SK-N-SH treated with all-trans-retinoic acid at 6 μM for 48 hours (cell line): ENCODE measurements around the gene AKAP8L.
A peak's percentile ranks its signal among the peaks of the same experiment; 100 is the strongest.

Source experiments
- ATAC-seq: fragments of 200-7000 bp; cut with Tn5 transposase; 3 replicates; pipeline ENCODE4 v1.9.1; 2020; ENCODE audit warnings: mild to moderate bottlenecking, moderate library complexity
- ARNTL ChIP-seq: fragments of 450-650 bp; formaldehyde crosslinking; IDR thresholded peaks from 2 replicates; pipeline ENCODE4 v1.5.0; 2020; ENCODE audit warnings: low read depth, mild to moderate bottlenecking, moderate library complexity, borderline replicate concordance
- BACH2 ChIP-seq: fragments of 250-450 bp; sonication (Bioruptor Pico); IDR thresholded peaks from 2 replicates; pipeline ENCODE4 v1.9.0; 2021; ENCODE audit warnings: mild to moderate bottlenecking, borderline replicate concordance
- CSDC2 ChIP-seq: fragments of 250-450 bp; sonication (Bioruptor Pico); IDR thresholded peaks from 2 replicates; pipeline ENCODE4 v1.5.0; 2020; ENCODE audit warnings: mild to moderate bottlenecking, moderate library complexity
- ESRRG ChIP-seq: fragments of 250-450 bp; sonication (Bioruptor Pico); IDR thresholded peaks from 2 replicates; pipeline ENCODE4 v1.6.1; 2021; ENCODE audit warnings: mild to moderate bottlenecking
- PPARA ChIP-seq: fragments of 250-450 bp; sonication (Bioruptor Pico); IDR thresholded peaks from 2 replicates; pipeline ENCODE4 v1.5.0; 2020; ENCODE audit warnings: mild to moderate bottlenecking, borderline replicate concordance
- ZC3H10 ChIP-seq: fragments of 250-450 bp; sonication (Bioruptor Pico); IDR thresholded peaks from 2 replicates; pipeline ENCODE4 v1.5.1; 2021; ENCODE audit warnings: mild to moderate bottlenecking, moderate library complexity
- ZFP3 ChIP-seq: fragments of 250-450 bp; sonication (Bioruptor Pico); IDR thresholded peaks from 2 replicates; pipeline ENCODE4 v1.5.0; 2020; ENCODE audit warnings: mild to moderate bottlenecking, moderate library complexity
- ZNF70 ChIP-seq: fragments of 450-650 bp; formaldehyde crosslinking; IDR thresholded peaks from 2 replicates; pipeline ENCODE4 v1.5.0; 2020; ENCODE audit warnings: mild to moderate bottlenecking, moderate library complexity
- ZNF8 ChIP-seq: fragments of 450-650 bp; formaldehyde crosslinking; IDR thresholded peaks from 2 replicates; pipeline ENCODE4 v1.5.0; 2020; ENCODE audit warnings: mild to moderate bottlenecking, moderate library complexity
- TF ChIP-seq, protein P1 (sequence below): fragments of 250-450 bp; sonication (Bioruptor Pico); IDR thresholded peaks from 2 replicates; pipeline ENCODE4 v1.5.0; 2020; ENCODE audit warnings: mild to moderate bottlenecking, moderate library complexity
- TF ChIP-seq, protein P2 (sequence below): fragments of 250-450 bp; sonication (Bioruptor Pico); IDR thresholded peaks from 2 replicates; pipeline ENCODE4 v1.5.1; 2020; ENCODE audit warnings: low read depth, mild to moderate bottlenecking, moderate library complexity
- TF ChIP-seq, protein P3 (sequence below): fragments of 250-450 bp; sonication (Bioruptor Pico); IDR thresholded peaks from 2 replicates; pipeline ENCODE4 v1.8.0; 2021; ENCODE audit warnings: low read depth, mild to moderate bottlenecking, moderate library complexity, borderline replicate concordance
- TF ChIP-seq, protein P4 (sequence below): fragments of 250-450 bp; sonication (Bioruptor Pico); IDR thresholded peaks from 2 replicates; pipeline ENCODE4 v1.8.0; 2020; ENCODE audit warnings: mild to moderate bottlenecking, moderate library complexity, borderline replicate concordance
- TF ChIP-seq, protein P5 (sequence below): fragments of 250-450 bp; sonication (Bioruptor Pico); IDR thresholded peaks from 2 replicates; pipeline ENCODE4 v1.5.1; 2021; ENCODE audit warnings: mild to moderate bottlenecking, moderate library complexity

Gene AKAP8L

DNA sequence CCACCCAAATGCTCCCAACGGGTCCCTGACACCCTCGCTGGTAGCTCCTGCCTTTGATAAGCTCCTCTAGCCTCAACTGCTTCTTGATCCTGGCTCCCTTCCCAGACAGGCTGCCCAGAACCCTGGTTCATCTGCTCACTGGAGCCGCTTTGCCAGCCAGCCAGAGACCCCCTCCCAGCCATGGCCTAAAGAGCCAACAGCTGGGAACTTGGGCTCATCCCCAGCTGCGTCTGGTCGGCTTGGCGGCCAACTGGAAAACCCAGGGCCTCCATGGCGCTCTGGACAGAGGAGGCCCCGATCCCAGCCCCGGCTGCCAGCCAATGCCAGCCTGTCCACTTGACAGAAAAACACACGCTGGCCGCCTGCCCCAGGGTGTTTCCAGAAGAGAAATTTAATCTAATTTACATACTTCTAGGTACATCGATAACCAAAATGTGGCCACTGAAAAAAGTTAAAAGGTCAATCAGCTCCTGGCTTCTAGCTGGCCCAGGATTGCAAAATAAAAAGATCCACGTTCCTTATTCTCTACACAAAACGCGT lies 3.0 kb upstream of the AKAP8L start:
- ATAC-seq, result no peak
- TF ChIP-seq, protein P1, sequence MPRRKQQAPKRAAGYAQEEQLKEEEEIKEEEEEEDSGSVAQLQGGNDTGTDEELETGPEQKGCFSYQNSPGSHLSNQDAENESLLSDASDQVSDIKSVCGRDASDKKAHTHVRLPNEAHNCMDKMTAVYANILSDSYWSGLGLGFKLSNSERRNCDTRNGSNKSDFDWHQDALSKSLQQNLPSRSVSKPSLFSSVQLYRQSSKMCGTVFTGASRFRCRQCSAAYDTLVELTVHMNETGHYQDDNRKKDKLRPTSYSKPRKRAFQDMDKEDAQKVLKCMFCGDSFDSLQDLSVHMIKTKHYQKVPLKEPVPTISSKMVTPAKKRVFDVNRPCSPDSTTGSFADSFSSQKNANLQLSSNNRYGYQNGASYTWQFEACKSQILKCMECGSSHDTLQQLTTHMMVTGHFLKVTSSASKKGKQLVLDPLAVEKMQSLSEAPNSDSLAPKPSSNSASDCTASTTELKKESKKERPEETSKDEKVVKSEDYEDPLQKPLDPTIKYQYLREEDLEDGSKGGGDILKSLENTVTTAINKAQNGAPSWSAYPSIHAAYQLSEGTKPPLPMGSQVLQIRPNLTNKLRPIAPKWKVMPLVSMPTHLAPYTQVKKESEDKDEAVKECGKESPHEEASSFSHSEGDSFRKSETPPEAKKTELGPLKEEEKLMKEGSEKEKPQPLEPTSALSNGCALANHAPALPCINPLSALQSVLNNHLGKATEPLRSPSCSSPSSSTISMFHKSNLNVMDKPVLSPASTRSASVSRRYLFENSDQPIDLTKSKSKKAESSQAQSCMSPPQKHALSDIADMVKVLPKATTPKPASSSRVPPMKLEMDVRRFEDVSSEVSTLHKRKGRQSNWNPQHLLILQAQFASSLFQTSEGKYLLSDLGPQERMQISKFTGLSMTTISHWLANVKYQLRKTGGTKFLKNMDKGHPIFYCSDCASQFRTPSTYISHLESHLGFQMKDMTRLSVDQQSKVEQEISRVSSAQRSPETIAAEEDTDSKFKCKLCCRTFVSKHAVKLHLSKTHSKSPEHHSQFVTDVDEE (CRISPR knock-in tag), result peak; percentile 54; the same call in 1 of the 2 replicates
- TF ChIP-seq, protein P2, sequence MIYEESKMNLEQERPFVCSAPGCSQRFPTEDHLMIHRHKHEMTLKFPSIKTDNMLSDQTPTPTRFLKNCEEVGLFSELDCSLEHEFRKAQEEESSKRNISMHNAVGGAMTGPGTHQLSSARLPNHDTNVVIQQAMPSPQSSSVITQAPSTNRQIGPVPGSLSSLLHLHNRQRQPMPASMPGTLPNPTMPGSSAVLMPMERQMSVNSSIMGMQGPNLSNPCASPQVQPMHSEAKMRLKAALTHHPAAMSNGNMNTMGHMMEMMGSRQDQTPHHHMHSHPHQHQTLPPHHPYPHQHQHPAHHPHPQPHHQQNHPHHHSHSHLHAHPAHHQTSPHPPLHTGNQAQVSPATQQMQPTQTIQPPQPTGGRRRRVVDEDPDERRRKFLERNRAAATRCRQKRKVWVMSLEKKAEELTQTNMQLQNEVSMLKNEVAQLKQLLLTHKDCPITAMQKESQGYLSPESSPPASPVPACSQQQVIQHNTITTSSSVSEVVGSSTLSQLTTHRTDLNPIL (CRISPR knock-in tag), result no peak
- TF ChIP-seq, protein P3, sequence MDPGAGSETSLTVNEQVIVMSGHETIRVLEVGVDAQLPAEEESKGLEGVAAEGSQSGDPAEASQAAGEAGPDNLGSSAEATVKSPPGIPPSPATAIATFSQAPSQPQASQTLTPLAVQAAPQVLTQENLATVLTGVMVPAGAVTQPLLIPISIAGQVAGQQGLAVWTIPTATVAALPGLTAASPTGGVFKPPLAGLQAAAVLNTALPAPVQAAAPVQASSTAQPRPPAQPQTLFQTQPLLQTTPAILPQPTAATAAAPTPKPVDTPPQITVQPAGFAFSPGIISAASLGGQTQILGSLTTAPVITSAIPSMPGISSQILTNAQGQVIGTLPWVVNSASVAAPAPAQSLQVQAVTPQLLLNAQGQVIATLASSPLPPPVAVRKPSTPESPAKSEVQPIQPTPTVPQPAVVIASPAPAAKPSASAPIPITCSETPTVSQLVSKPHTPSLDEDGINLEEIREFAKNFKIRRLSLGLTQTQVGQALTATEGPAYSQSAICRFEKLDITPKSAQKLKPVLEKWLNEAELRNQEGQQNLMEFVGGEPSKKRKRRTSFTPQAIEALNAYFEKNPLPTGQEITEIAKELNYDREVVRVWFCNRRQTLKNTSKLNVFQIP (CRISPR knock-in tag), result no peak
- TF ChIP-seq CSDC2 (CRISPR knock-in tag), result no peak
- TF ChIP-seq, all 23 proteins: peak for 1

DNA sequence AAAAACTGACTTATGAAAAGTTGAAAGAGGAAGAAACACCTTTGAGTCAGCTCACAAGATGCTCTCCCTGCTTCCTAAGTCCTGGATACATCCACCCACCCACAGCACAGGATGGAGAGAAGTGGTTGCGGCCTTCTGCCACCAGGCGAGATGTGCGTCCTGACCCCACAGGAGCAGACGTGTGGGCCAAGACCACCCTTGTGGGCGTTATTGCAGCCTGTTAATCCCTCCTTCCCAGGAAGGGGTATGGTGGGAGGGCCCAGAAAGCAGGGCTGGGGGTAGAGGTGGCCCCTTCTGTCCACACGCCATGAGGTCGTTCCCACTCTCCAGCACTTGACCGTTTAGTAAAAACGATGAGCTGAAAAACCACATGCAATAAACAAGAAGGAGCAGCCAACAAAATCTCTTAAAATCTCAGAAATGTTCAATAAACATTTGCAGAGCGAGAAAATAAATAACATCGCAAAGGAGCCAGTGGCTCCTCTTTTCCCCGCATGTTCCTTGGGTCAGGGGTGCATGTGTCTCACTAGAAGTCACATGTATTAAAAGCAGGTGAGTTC lies 2.4 kb upstream of the AKAP8L start:
- no peak for ATAC-seq
- TF ChIP-seq ZC3H10 (CRISPR knock-in tag) (no peak), BACH2 (CRISPR knock-in tag) (no peak), ESRRG (CRISPR knock-in tag) (no peak), ZNF8 (CRISPR knock-in tag) (no peak), ARNTL (CRISPR knock-in tag) (no peak), PPARA (CRISPR knock-in tag) (no peak), ZNF70 (CRISPR knock-in tag) (no peak), ZFP3 (no peak)
- TF ChIP-seq, protein P1 (CRISPR knock-in tag), result no peak
- TF ChIP-seq, protein P4, sequence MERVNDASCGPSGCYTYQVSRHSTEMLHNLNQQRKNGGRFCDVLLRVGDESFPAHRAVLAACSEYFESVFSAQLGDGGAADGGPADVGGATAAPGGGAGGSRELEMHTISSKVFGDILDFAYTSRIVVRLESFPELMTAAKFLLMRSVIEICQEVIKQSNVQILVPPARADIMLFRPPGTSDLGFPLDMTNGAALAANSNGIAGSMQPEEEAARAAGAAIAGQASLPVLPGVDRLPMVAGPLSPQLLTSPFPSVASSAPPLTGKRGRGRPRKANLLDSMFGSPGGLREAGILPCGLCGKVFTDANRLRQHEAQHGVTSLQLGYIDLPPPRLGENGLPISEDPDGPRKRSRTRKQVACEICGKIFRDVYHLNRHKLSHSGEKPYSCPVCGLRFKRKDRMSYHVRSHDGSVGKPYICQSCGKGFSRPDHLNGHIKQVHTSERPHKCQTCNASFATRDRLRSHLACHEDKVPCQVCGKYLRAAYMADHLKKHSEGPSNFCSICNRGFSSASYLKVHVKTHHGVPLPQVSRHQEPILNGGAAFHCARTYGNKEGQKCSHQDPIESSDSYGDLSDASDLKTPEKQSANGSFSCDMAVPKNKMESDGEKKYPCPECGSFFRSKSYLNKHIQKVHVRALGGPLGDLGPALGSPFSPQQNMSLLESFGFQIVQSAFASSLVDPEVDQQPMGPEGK (CRISPR knock-in tag), result no peak
- TF ChIP-seq, protein P2 (CRISPR knock-in tag), result no peak
- TF ChIP-seq, protein P5, sequence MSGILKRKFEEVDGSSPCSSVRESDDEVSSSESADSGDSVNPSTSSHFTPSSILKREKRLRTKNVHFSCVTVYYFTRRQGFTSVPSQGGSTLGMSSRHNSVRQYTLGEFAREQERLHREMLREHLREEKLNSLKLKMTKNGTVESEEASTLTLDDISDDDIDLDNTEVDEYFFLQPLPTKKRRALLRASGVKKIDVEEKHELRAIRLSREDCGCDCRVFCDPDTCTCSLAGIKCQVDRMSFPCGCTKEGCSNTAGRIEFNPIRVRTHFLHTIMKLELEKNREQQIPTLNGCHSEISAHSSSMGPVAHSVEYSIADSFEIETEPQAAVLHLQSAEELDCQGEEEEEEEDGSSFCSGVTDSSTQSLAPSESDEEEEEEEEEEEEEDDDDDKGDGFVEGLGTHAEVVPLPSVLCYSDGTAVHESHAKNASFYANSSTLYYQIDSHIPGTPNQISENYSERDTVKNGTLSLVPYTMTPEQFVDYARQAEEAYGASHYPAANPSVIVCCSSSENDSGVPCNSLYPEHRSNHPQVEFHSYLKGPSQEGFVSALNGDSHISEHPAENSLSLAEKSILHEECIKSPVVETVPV (CRISPR knock-in tag), result no peak
- TF ChIP-seq, protein P3 (CRISPR knock-in tag), result no peak
- TF ChIP-seq, all 23 proteins: peak for 0
